ENCODE data around the gene CBLIF.
"Not testable (repeated sequence)": the region's sequence is repeated elsewhere in the genome, so short reads cannot be mapped to it uniquely, and the experiment has no call there.

CBLIF gene

DNA sequence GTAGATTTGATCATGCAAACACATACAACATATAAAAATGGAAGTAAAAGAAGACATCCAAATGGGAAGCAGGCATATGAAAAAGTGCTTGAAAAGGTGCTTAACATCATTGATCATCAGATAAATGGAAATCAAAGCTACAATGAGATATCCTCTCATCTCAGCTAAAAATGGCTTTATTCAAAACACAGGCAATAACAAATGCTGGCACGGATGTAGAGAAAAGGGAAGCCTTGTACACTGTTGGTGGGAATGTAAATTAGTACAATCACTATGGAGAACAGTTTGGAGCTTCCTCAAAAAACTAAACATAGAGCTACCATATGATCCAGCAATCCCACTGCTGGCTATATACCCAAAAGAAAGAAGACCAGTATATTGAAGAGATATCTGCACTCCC, 21.5 kb upstream of the CBLIF start:
- Histone ChIP-seq H3K9me3 (ENCODE audit: control insufficient read depth, low read length) (peaks cover 15% of the 10 kb centered on the region), H3K9ac (ENCODE audit: low read length) (no peak overlapping the region), H3K27me3 (replicated peaks; ENCODE audit: control insufficient read depth, insufficient read depth, low read length) (no peaks in the 10 kb centered on the region), H3K4me3 (ENCODE audit: low read length) (no peak overlapping the region), H3K36me3 (ENCODE audit: control insufficient read depth, insufficient read depth, low read length, severe bottlenecking) (no peaks in the 10 kb centered on the region), H3K4me1 (ENCODE audit: control insufficient read depth, insufficient read depth, low read length) (no peaks in the 10 kb centered on the region)
- DNase-seq (ENCODE audit: low read depth) = no peak

DNA sequence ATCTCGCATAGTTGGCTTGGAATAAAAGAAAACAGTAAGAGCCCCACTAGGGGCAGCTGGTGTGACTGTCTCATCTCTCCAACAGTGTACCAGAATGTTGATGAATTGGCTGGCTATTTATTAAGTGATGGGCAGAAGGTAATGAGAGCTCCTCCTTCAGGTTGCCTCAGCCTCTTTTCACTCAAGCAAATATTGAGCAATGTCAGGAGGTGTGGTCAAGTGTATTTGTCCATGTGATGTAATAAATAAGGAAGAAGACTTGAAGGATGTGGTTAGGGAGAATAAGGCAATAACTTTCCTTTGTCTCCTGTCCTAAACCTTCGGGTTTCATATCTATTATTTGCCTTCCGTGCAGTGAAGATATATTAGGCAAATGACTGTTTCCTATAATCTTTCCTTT, 21.1 kb upstream of the CBLIF start, which contains the start of gene TCN1:
Gene TCN1, minus strand, starts transcription at position 91 of the 400 bp plus-strand sequence. Its CDS starts 17 bp downstream, at position 74.
- H3K4me3 ChIP-seq (ENCODE audit: low read length) = no peak within 1 kb of the TSS
- no peaks in the 10 kb centered on the region for H3K4me1 ChIP-seq (ENCODE audit: control insufficient read depth, insufficient read depth, low read length)
- H3K27me3 ChIP-seq (replicated peaks; ENCODE audit: control insufficient read depth, insufficient read depth, low read length) = no peaks in the 10 kb centered on the region
- H3K9me3 ChIP-seq (ENCODE audit: control insufficient read depth, low read length) = peaks cover 15% of the 10 kb centered on the region
- no peaks in the 10 kb centered on the region for H3K36me3 ChIP-seq (ENCODE audit: control insufficient read depth, insufficient read depth, low read length, severe bottlenecking)
- no peak within 1 kb of the TSS for H3K9ac ChIP-seq (ENCODE audit: low read length)
- no peak for DNase-seq (ENCODE audit: low read depth)

- Histone ChIP-seq H3K36me3 (ENCODE audit: control insufficient read depth, insufficient read depth, low read length, severe bottlenecking) (no peaks in the 10 kb centered on the region), H3K4me1 (ENCODE audit: control insufficient read depth, insufficient read depth, low read length) (no peaks in the 10 kb centered on the region), H3K9me3 (ENCODE audit: control insufficient read depth, low read length) (peaks cover 4% of the 10 kb centered on the region), H3K27me3 (replicated peaks; ENCODE audit: control insufficient read depth, insufficient read depth, low read length) (no peaks in the 10 kb centered on the region), H3K4me3 (ENCODE audit: low read length) (no peak overlapping the region), H3K9ac (ENCODE audit: low read length) (no peak overlapping the region)
- DNase-seq (ENCODE audit: low read depth) = no peak
Measured at GRCh38 chr11:59865031-59865430, 19.7 kb upstream of the CBLIF start.

DNA sequence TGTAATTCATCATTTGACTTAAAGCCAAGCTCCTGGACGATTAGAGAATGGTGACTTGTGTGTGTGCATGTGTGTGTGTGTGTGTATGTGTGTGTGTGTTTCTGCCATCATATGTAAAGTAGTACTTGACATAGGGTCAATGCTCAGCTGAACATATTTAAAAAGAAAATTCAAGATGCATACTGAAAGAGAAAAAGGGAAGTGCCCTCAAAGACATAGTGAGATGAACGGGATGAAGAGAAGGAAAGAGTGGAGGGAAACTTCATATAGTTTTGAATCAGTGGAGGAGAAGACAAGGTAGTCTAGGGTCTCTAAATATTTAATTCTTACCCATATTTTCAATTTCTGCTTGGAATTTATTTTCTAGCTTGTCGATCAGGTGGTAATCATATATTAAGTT, 17.0 kb upstream of the CBLIF start:
- Histone ChIP-seq H3K27me3 (replicated peaks; ENCODE audit: control insufficient read depth, insufficient read depth, low read length) (no peaks in the 10 kb centered on the region), H3K9ac (ENCODE audit: low read length) (no peak overlapping the region), H3K36me3 (ENCODE audit: control insufficient read depth, insufficient read depth, low read length, severe bottlenecking) (no peaks in the 10 kb centered on the region), H3K4me3 (ENCODE audit: low read length) (no peak overlapping the region), H3K4me1 (ENCODE audit: control insufficient read depth, insufficient read depth, low read length) (no peaks in the 10 kb centered on the region), H3K9me3 (ENCODE audit: control insufficient read depth, low read length) (no peaks in the 10 kb centered on the region)
- no peak for DNase-seq (ENCODE audit: low read depth)

GRCh38 chr11:59859673-59860072, 14.4 kb upstream of the CBLIF start:
- DNase-seq (ENCODE audit: low read depth) = no peak
- Histone ChIP-seq H3K27me3 (replicated peaks; ENCODE audit: control insufficient read depth, insufficient read depth, low read length) (no peaks in the 10 kb centered on the region), H3K9me3 (ENCODE audit: control insufficient read depth, low read length) (no peaks in the 10 kb centered on the region), H3K9ac (ENCODE audit: low read length) (no peak overlapping the region), H3K4me3 (ENCODE audit: low read length) (no peak overlapping the region), H3K36me3 (ENCODE audit: control insufficient read depth, insufficient read depth, low read length, severe bottlenecking) (no peaks in the 10 kb centered on the region), H3K4me1 (ENCODE audit: control insufficient read depth, insufficient read depth, low read length) (no peaks in the 10 kb centered on the region)

DNA sequence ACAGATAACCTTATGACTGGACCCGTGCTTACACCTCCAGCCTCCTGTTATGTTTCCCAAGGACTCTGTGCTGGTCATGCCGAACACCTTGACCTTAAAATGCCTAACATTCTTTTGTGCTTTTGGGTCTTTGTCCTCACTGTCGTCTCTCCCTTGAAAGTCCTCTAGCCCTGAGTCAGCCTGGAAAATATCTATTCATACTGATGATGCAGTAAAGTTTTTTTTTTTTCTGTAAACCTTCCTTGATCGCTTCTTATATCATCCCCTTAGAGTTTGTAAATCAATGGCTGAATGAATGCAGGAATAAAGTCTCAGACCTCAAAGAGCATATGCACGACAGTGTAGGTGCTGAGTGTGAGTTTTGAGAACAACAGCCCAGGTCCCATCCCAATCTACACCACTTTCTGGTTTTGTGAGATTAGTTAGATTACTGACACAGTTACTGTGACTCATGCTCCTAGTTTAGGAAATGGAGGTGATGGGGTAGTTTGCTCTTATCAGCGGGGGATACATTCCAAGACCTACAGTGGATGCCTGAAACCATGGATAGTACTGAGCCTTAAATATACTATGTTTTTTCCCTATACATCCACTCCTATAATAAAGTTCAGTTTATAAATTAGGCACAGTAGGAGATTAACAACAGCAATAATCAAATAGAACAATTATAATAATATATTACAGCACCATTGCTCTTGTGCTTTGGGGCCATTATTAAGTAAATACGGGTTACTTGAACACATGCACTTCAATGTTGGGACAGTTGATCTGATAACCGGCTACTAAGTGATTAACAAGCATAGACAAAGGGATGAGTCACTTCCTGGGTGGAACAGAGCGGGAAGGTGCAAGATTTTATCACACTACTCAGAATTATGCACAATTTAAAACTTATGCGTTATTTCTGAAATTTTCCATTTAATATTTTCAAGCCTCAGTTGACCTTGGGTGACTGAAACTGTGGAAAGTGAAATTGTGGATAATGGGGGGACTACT, 12.4 kb upstream of the CBLIF start:
- Histone ChIP-seq H3K4me1 (ENCODE audit: control insufficient read depth, insufficient read depth, low read length) (no peaks in the 10 kb centered on the region), H3K9me3 (ENCODE audit: control insufficient read depth, low read length) (no peaks in the 10 kb centered on the region), H3K36me3 (ENCODE audit: control insufficient read depth, insufficient read depth, low read length, severe bottlenecking) (no peaks in the 10 kb centered on the region), H3K4me3 (ENCODE audit: low read length) (no peak overlapping the region), H3K27me3 (replicated peaks; ENCODE audit: control insufficient read depth, insufficient read depth, low read length) (no peaks in the 10 kb centered on the region), H3K9ac (ENCODE audit: low read length) (no peak overlapping the region)
- DNase-seq (ENCODE audit: low read depth) = no peak

DNA sequence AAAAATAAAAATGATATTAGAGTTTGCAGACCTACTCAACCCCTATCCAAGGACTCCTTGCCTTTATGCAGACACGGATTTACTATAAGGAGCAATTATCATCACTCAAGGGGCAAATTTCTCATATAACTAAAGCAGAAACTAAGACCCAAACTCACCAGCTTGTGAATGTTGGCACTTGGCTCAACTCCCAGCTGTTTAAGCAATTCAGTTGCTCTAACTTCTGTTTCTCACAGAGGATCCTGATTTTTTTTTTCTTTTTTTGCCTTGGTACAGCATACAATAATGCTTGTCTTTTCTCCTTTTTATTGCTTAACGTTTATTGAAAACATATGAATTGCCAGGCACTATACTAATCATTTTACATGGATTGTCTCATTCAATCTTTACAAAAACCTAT, 9.6 kb upstream of the CBLIF start:
- Histone ChIP-seq H3K36me3 (ENCODE audit: control insufficient read depth, insufficient read depth, low read length, severe bottlenecking) (no peaks in the 10 kb centered on the region), H3K9me3 (ENCODE audit: control insufficient read depth, low read length) (no peaks in the 10 kb centered on the region), H3K27me3 (replicated peaks; ENCODE audit: control insufficient read depth, insufficient read depth, low read length) (no peaks in the 10 kb centered on the region), H3K4me1 (ENCODE audit: control insufficient read depth, insufficient read depth, low read length) (no peaks in the 10 kb centered on the region), H3K9ac (ENCODE audit: low read length) (no peak overlapping the region), H3K4me3 (ENCODE audit: low read length) (no peak overlapping the region)
- no peak for DNase-seq (ENCODE audit: low read depth)

- H3K4me1 ChIP-seq (ENCODE audit: control insufficient read depth, insufficient read depth, low read length); H3K36me3 ChIP-seq (ENCODE audit: control insufficient read depth, insufficient read depth, low read length, severe bottlenecking); H3K9me3 ChIP-seq (ENCODE audit: control insufficient read depth, low read length); H3K4me3 ChIP-seq (ENCODE audit: low read length); DNase-seq (ENCODE audit: low read depth); H3K27me3 ChIP-seq (replicated peaks; ENCODE audit: control insufficient read depth, insufficient read depth, low read length); H3K9ac ChIP-seq (ENCODE audit: low read length): not testable (repeated sequence)
Measured at GRCh38 chr11:59851416-59851815, 6.1 kb upstream of the CBLIF start.

DNA sequence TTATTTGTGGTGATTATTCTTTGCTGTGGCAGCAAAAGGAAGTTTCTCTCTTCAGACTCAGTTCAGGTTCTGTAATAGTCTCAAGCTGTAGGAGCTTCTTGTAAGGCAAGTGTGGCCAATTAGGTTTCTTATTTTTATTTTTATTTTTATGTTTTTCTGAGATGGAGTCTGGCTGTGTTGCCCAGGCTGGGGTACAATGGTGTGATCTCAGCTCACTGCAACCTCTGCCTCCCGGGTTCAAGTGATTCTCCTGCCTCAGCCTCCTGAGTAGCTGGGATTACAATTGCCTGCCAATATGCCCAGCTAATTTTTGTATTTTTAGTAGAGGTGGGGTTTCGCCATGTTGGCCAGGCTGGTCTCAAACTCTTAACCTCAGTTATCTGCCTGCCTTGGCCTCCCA, 4.3 kb upstream of the CBLIF start:
- not testable (repeated sequence) for H3K27me3 ChIP-seq (replicated peaks; ENCODE audit: control insufficient read depth, insufficient read depth, low read length); DNase-seq (ENCODE audit: low read depth); H3K9ac ChIP-seq (ENCODE audit: low read length); H3K9me3 ChIP-seq (ENCODE audit: control insufficient read depth, low read length); H3K4me1 ChIP-seq (ENCODE audit: control insufficient read depth, insufficient read depth, low read length); H3K36me3 ChIP-seq (ENCODE audit: control insufficient read depth, insufficient read depth, low read length, severe bottlenecking); H3K4me3 ChIP-seq (ENCODE audit: low read length)

- Histone ChIP-seq H3K9ac (ENCODE audit: low read length) (no peak overlapping the region), H3K4me1 (ENCODE audit: control insufficient read depth, insufficient read depth, low read length) (no peaks in the 10 kb centered on the region), H3K9me3 (ENCODE audit: control insufficient read depth, low read length) (no peaks in the 10 kb centered on the region), H3K36me3 (ENCODE audit: control insufficient read depth, insufficient read depth, low read length, severe bottlenecking) (no peaks in the 10 kb centered on the region), H3K27me3 (replicated peaks; ENCODE audit: control insufficient read depth, insufficient read depth, low read length) (no peaks in the 10 kb centered on the region), H3K4me3 (ENCODE audit: low read length) (no peak overlapping the region)
- DNase-seq (ENCODE audit: low read depth) = no peak
Measured at GRCh38 chr11:59849129-59849528, 3.8 kb upstream of the CBLIF start.

DNA sequence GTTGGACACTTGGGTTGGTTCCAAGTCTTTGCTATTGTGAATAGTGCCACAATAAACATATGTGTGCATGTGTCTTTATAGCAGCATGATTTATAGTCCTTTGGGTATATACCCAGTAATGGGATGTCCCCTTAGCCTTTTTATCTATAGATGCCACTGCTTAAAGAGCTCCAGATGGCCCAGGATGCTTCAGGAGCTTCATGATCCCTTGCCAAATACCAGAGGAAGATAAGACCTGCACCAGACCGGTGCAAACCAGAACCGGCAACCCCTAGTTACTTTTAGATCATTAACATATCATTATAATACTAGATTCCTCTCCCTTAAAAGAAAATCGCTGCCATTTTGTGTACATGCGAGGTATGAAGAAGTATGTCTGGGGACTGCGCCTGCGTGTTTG, 3.1 kb upstream of the CBLIF start:
- not testable (repeated sequence) for DNase-seq (ENCODE audit: low read depth); H3K4me1 ChIP-seq (ENCODE audit: control insufficient read depth, insufficient read depth, low read length); H3K36me3 ChIP-seq (ENCODE audit: control insufficient read depth, insufficient read depth, low read length, severe bottlenecking); H3K9ac ChIP-seq (ENCODE audit: low read length); H3K4me3 ChIP-seq (ENCODE audit: low read length); H3K27me3 ChIP-seq (replicated peaks; ENCODE audit: control insufficient read depth, insufficient read depth, low read length); H3K9me3 ChIP-seq (ENCODE audit: control insufficient read depth, low read length)
